K562 (cell line): ENCODE data around the gene ROBO1. TPM values are rescaled to one million over a fixed set of nuclear protein-coding genes. Genes with fewer than 3 reads are reported as not detected.

Experiments used
- ATAC-seq: fragments of 200-7000 bp; cut with Tn5 transposase; 3 replicates; pipeline ENCODE4 v1.9.1; 2020; ENCODE audit warnings: moderate library complexity
- BruUV-seq: library from RNA; stranded (reverse); fragments of 400-500 nt; replicated peaks from 2 replicates; lab custom pipeline; 2021; lab: Mats Ljungman, UMichigan
- CTCF ChIA-PET: fragments of 300-600 bp; formaldehyde crosslinking; extraction: SDS; loops from one replicate; lab custom pipeline; 2021; ENCODE audit warnings: low intra/inter-chr PET ratio; lab: Yijun Ruan, JAX
- POLR2A ChIA-PET: fragments of 300-600, 350-650 bp; sonication (Branson Sonifier 250); formaldehyde crosslinking; extraction: SDS; loops from one replicate; lab custom pipeline; 2021; ENCODE audit warnings: antibody characterized with exemption, inconsistent platforms; lab: Yijun Ruan, JAX
- DNase-seq, 4 experiments: peaks; one replicate each; pipeline versions ENCODE4 v3.0.0 to v3.0.0-alpha.2; 2011 to 2018; ENCODE audit warnings: low spot score in 3 of 4, mixed read lengths in 3 of 4; ENCODE audit errors: extremely low read depth in 1 of 4
- FAIRE-seq: peaks from 2 replicates; lab custom pipeline; 2011; peaks lifted over from hg19 to GRCh38; lab: Jason Lieb, UNC
- H2AFZ ChIP-seq: 2 replicates; pipeline ENCODE4 v1.6.0; 2011; ENCODE audit warnings: low read depth, low read length, control low read depth, inconsistent platforms
- H3K27ac ChIP-seq: fragments of 200-600 bp; 3 replicates; pipeline ENCODE4 v1.8.0; 2011; ENCODE audit warnings: low read depth, mild to moderate bottlenecking, control low read depth, inconsistent platforms, low read length, moderate library complexity, mixed read lengths; ENCODE audit errors: extremely low read depth
- H3K27me3 ChIP-seq, 2 experiments: fragments of 300-600 bp in 1 of 2; 2 replicates in 1 of 2; 3 replicates in 1 of 2; pipeline versions ENCODE4 v1.6.0 to v1.8.0; 2011; ENCODE audit warnings: inconsistent platforms in 2 of 2, low read length in 2 of 2, mild to moderate bottlenecking in 1 of 2, mixed read lengths in 1 of 2, moderate library complexity in 1 of 2; ENCODE audit not compliant: control insufficient read depth in 2 of 2, insufficient read depth in 2 of 2
- H3K36me3 ChIP-seq: fragments of 300-600 bp; 3 replicates; pipeline ENCODE4 v1.8.0; 2011; ENCODE audit warnings: mild to moderate bottlenecking, low read length, inconsistent platforms; ENCODE audit not compliant: control insufficient read depth, insufficient read depth
- H3K4me1 ChIP-seq, 2 experiments: fragments of 200-600 bp in 1 of 2; replicated peaks in 1 of 2; 2 replicates in 1 of 2; 3 replicates in 1 of 2; pipeline versions ENCODE4 v1.5.1 to v1.8.0; 2011; ENCODE audit warnings: inconsistent platforms in 2 of 2, low read length in 2 of 2, mild to moderate bottlenecking in 1 of 2, mixed read lengths in 1 of 2, moderate library complexity in 1 of 2; ENCODE audit not compliant: control insufficient read depth in 2 of 2, insufficient read depth in 2 of 2
- H3K4me2 ChIP-seq: 2 replicates; pipeline ENCODE4 v1.6.1; 2011; ENCODE audit warnings: low read length, control low read depth, inconsistent platforms, mixed read lengths; ENCODE audit not compliant: insufficient read depth
- H3K4me3 ChIP-seq: fragments of 200-600 bp; sonication (generic), shearing (Covaris generic); 2 replicates; pipeline ENCODE4 v1.5.1; 2016; ENCODE audit warnings: control low read depth, inconsistent platforms
- H3K79me2 ChIP-seq: fragments of 200-600 bp; 3 replicates; pipeline ENCODE4 v1.8.0; 2011; ENCODE audit warnings: low read length, inconsistent platforms; ENCODE audit not compliant: control insufficient read depth, insufficient read depth
- H3K9ac ChIP-seq, 2 experiments: 2 replicates each; pipeline versions ENCODE4 v1.6.0 to v1.6.1; 2011; ENCODE audit warnings: low read depth in 2 of 2, low read length in 2 of 2, control low read depth in 1 of 2, inconsistent platforms in 1 of 2, mild to moderate bottlenecking in 1 of 2, mixed read lengths in 1 of 2; ENCODE audit not compliant: insufficient read depth in 1 of 2
- H3K9me1 ChIP-seq: one replicate; pipeline ENCODE4 v1.6.0; 2011; ENCODE audit warnings: inconsistent platforms, mild to moderate bottlenecking, low read length, moderate library complexity; ENCODE audit not compliant: control insufficient read depth, insufficient read depth
- H3K9me3 ChIP-seq: replicated peaks from 2 replicates; pipeline ENCODE4 v1.5.1; 2011; ENCODE audit warnings: low read depth, low read length, inconsistent platforms; ENCODE audit not compliant: control insufficient read depth, insufficient read depth
- H4K20me1 ChIP-seq: replicated peaks from 2 replicates; pipeline ENCODE4 v1.6.1; 2011; ENCODE audit warnings: low read length, inconsistent platforms, mixed read lengths; ENCODE audit not compliant: control insufficient read depth, insufficient read depth
- HDAC6 ChIP-seq: IDR thresholded peaks from 2 replicates; pipeline ENCODE4 v1.6.1; 2012; ENCODE audit warnings: low read depth, mild to moderate bottlenecking, control low read depth, inconsistent platforms, low read length, moderate library complexity
- KLF13 ChIP-seq: fragments of 450-650 bp; IDR thresholded peaks from 2 replicates; pipeline ENCODE4 v1.6.1; 2016; ENCODE audit warnings: missing genetic modification characterization, low read depth, mild to moderate bottlenecking, missing compliant biosample characterization, moderate library complexity, borderline replicate concordance
- MXI1 ChIP-seq: IDR thresholded peaks from 2 replicates; pipeline ENCODE4 v1.6.1; 2011; ENCODE audit warnings: low read depth, mild to moderate bottlenecking, improper control_type of control experiment, low read length
- PHF8 ChIP-seq: fragments of 200-600 bp; sonication (generic); IDR thresholded peaks from 2 replicates; pipeline ENCODE4 v1.6.1; 2012; ENCODE audit warnings: mixed run types, mild to moderate bottlenecking, inconsistent platforms, low read length, moderate library complexity, borderline replicate concordance
- PYGO2 ChIP-seq: fragments of 450-650 bp; IDR thresholded peaks from 2 replicates; pipeline ENCODE4 v1.6.1; 2016; ENCODE audit warnings: mild to moderate bottlenecking, missing genetic modification characterization, moderate library complexity, missing compliant biosample characterization
- RFX1 ChIP-seq: fragments of 450-650 bp; IDR thresholded peaks from 2 replicates; pipeline ENCODE4 v1.6.1; 2016; ENCODE audit warnings: mild to moderate bottlenecking, moderate library complexity
- SRSF1 ChIP-seq: fragments of 200-400 bp; formaldehyde crosslinking; IDR thresholded peaks from 2 replicates; pipeline ENCODE4 v1.6.1; 2017; ENCODE audit warnings: mild to moderate bottlenecking, low read depth, low read length, moderate library complexity
- TARDBP ChIP-seq: fragments of 450-650 bp; IDR thresholded peaks from 2 replicates; pipeline ENCODE4 v1.6.1; 2016
- ZNF212 ChIP-seq: fragments of 450-650 bp; formaldehyde crosslinking; IDR thresholded peaks from 2 replicates; pipeline ENCODE4 v1.4.0; 2020; ENCODE audit warnings: mild to moderate bottlenecking
- in situ Hi-C: fragments of 300-500 bp; cut with MboI; formaldehyde crosslinking; loops from 4 replicates; pipeline ENCODE4 v1.15.0; 2018; ENCODE audit warnings: inconsistent platforms, mixed read lengths
- intact Hi-C: fragments of 100-400 bp; cut with micrococcal nuclease; formaldehyde crosslinking; loops from 2 replicates; pipeline ENCODE4 v1.14.2; 2022
- polyA plus RNA-seq, 8 experiments: library from polyadenylated mRNA; depleted of rRNA in 4 of 8; stranded (reverse) in 5 of 8; unstranded in 3 of 8; fragments of >200 nt; fragmentation: Nextera tagmentation in 2 of 8; fragmentation: Illumina TruSeq in 1 of 8; extraction: Ambion mirVana in 2 of 8; extraction: Trizol in 1 of 8; gene quantifications; 2 replicates each; pipeline versions ENCODE4 v1.2.1 to v1.2.3, GENCODE V29; 2011 to 2014; ENCODE audit warnings: inconsistent platforms in 1 of 8, missing spikeins in 1 of 8
- total RNA-seq, 7 experiments: library from RNA; depleted of rRNA in 6 of 7; stranded (reverse); fragments of >200 nt in 6 of 7; fragmentation: Illumina TruSeq in 2 of 7; extraction: Trizol in 2 of 7; gene quantifications; 2 replicates each; pipeline versions ENCODE4 v1.2.1 to v1.2.3, GENCODE V29; 2011 to 2021; ENCODE audit warnings: low replicate concordance in 1 of 7
- TF ChIP-seq, protein P1 (sequence below): sonication (generic); formaldehyde crosslinking; IDR thresholded peaks from 2 replicates; pipeline ENCODE4 v1.8.1; 2023; ENCODE audit warnings: mild to moderate bottlenecking, missing genetic modification reagents
- TF ChIP-seq, protein P2 (sequence below), 2 experiments: fragments of 450-650 bp in 1 of 2; sonication (generic) in 1 of 2; formaldehyde crosslinking in 1 of 2; IDR thresholded peaks in 1 of 2; conservative IDR thresholded peaks in 1 of 2; 2 replicates each; pipeline versions ENCODE4 v1.6.1 to v1.8.1; 2016 to 2023; ENCODE audit warnings: mild to moderate bottlenecking in 2 of 2, moderate library complexity in 2 of 2, inconsistent platforms in 1 of 2, missing genetic modification reagents in 1 of 2
- TF ChIP-seq, protein P3 (sequence below): fragments of 450-650 bp; IDR thresholded peaks from 2 replicates; pipeline ENCODE4 v1.6.1; 2017; ENCODE audit warnings: antibody characterized with exemption

The ROBO1 gene
- total and polyA plus RNA-seq, 9 of the 15 experiments (the other 6 are each of a cell fraction or from before 2014, with no cell fraction given) = 0.01 to 0.53 (median 0.17) TPM; not detected in 5

DNA sequence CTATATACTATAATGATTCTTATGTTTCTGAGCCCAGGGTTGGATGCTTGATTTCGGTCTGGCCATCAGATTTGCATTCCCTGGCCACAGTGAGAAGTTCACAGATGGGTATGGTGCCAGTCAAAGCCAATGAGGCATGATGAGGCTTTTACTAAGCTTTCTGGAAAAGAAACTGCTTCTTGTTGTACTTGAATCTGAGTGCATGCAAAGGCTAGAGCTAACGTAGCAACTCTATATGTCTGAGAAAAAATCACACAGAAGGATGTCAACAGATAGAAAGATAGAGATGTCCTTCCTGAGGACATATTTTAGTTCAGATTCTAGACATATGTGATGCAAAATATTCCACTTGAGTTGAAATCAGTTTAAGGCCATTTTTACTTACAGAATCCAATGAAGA is 608.1 kb downstream of the ROBO1 start (continued):
- TF ChIP-seq PHF8 (no peak), RFX1 (no peak), TARDBP (no peak)

DNA sequence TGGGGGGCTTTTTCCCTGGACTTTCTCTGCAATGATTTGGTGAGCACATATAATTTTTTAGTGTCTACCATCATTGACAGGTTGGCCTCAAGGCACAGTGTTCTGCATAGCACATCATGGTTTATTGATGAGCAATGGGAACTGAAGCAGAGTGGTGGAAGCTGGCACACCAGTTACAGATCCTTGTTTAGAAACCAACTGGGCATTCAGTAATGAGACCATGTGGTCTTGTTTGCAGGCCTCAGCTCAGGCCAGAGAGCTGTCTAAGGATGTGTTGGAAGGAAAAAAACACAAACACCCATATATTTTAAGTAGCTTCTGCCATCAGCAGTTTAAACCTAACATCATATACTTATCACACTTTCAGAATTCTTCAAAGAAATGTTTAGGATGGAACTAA is 610.6 kb downstream of the ROBO1 start:
- DNase-seq (no peak), FAIRE-seq (no peak), ATAC-seq (no peak)
- ChIA-PET CTCF (no interaction called here), POLR2A (no interaction called here)
- no peaks in the 10 kb centered on the region for H3K9me3 ChIP-seq
- no peaks in the 10 kb centered on the region for H3K4me1 ChIP-seq
- H2AFZ ChIP-seq = no peak overlapping the region
- H3K4me2 ChIP-seq = no peak overlapping the region
- no peaks in the 10 kb centered on the region for H3K27me3 ChIP-seq
- no peak overlapping the region for H3K9ac ChIP-seq
- TF ChIP-seq, protein P1, sequence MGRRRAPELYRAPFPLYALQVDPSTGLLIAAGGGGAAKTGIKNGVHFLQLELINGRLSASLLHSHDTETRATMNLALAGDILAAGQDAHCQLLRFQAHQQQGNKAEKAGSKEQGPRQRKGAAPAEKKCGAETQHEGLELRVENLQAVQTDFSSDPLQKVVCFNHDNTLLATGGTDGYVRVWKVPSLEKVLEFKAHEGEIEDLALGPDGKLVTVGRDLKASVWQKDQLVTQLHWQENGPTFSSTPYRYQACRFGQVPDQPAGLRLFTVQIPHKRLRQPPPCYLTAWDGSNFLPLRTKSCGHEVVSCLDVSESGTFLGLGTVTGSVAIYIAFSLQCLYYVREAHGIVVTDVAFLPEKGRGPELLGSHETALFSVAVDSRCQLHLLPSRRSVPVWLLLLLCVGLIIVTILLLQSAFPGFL (CRISPR knock-in tag) = no peak
- TF ChIP-seq, protein P2, sequence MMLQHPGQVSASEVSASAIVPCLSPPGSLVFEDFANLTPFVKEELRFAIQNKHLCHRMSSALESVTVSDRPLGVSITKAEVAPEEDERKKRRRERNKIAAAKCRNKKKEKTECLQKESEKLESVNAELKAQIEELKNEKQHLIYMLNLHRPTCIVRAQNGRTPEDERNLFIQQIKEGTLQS (IDR thresholded peaks at IDR 0.05) = no peak
- TF ChIP-seq, protein P2 (CRISPR knock-in tag; conservative IDR thresholded peaks at IDR 0.05) = no peak
- TF ChIP-seq HDAC6 (no peak), PYGO2 (no peak), ZNF212 (CRISPR knock-in tag) (no peak), MXI1 (no peak), KLF13 (tag) (no peak), SRSF1 (no peak)
- TF ChIP-seq, protein P3, sequence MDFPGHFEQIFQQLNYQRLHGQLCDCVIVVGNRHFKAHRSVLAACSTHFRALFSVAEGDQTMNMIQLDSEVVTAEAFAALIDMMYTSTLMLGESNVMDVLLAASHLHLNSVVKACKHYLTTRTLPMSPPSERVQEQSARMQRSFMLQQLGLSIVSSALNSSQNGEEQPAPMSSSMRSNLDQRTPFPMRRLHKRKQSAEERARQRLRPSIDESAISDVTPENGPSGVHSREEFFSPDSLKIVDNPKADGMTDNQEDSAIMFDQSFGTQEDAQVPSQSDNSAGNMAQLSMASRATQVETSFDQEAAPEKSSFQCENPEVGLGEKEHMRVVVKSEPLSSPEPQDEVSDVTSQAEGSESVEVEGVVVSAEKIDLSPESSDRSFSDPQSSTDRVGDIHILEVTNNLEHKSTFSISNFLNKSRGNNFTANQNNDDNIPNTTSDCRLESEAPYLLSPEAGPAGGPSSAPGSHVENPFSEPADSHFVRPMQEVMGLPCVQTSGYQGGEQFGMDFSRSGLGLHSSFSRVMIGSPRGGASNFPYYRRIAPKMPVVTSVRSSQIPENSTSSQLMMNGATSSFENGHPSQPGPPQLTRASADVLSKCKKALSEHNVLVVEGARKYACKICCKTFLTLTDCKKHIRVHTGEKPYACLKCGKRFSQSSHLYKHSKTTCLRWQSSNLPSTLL = no peak
- BruUV-seq = no TSS peak
- no peaks in the 10 kb centered on the region for H3K36me3 ChIP-seq
- no peaks in the 10 kb centered on the region for H3K79me2 ChIP-seq
- no peaks in the 10 kb centered on the region for H3K9me1 ChIP-seq
- H3K27ac ChIP-seq = no peak overlapping the region
- H4K20me1 ChIP-seq = no peaks in the 10 kb centered on the region
- intact Hi-C loops = no loop called here
- H3K4me3 ChIP-seq = no peak overlapping the region
- in situ Hi-C loops = no loop called here
